ENCODE measurements around the gene SIK3.

GRCh38 chr11:116800610-116801009, 297.6 kb downstream of the SIK3 start:
- TF ChIP-seq CTCF (IDR thresholded peaks at IDR 0.05; ENCODE audit: extremely low read depth in 1 of 2, insufficient read depth in 1 of 2, low read depth in 1 of 2, low read length in 2 of 2): no peak
- TF ChIP-seq POLR2A (IDR thresholded peaks at IDR 0.05; ENCODE audit: low read depth, low read length): no peak
- no peak for TF ChIP-seq POLR2AphosphoS5 (IDR thresholded peaks at IDR 0.05; ENCODE audit: insufficient read depth, low read depth, low read length)
- TF ChIP-seq JUN (IDR thresholded peaks at IDR 0.05; ENCODE audit: borderline replicate concordance, insufficient read depth, insufficient read length, low read depth): no peak
- no peak for TF ChIP-seq EZH2 (IDR thresholded peaks at IDR 0.05; ENCODE audit: borderline replicate concordance, low read depth, low read length, severe bottlenecking)
- TF ChIP-seq MYC (IDR thresholded peaks at IDR 0.05; ENCODE audit: low read depth, low read length): no peak
- no peak for TF ChIP-seq FOS (IDR thresholded peaks at IDR 0.05; ENCODE audit: borderline replicate concordance, insufficient read depth, low read length)

Measured in endothelial cell of umbilical vein (primary cell).